Activated naive CD8-positive, alpha-beta T cell (primary cell): ENCODE measurements around the gene RBP4.

ENCODE experiments used
- H3K27ac Mint-ChIP-seq: one replicate; pipeline ENCODE4 v1.8.0; 2021; ENCODE audit warnings: mixed read lengths
- H3K27me3 Mint-ChIP-seq: one replicate; pipeline ENCODE4 v1.8.0; 2021; ENCODE audit warnings: mixed read lengths
- H3K36me3 Mint-ChIP-seq: one replicate; pipeline ENCODE4 v1.8.0; 2021; ENCODE audit warnings: mixed read lengths
- H3K4me1 Mint-ChIP-seq: one replicate; pipeline ENCODE4 v1.8.0; 2021; ENCODE audit warnings: low read depth, mixed read lengths
- H3K4me3 Mint-ChIP-seq: one replicate; pipeline ENCODE4 v1.8.0; 2021; ENCODE audit warnings: mild to moderate bottlenecking, mixed read lengths
- H3K9me3 Mint-ChIP-seq: one replicate; pipeline ENCODE4 v1.8.0; 2021; ENCODE audit warnings: low read depth, mixed read lengths

The RBP4 gene

DNA sequence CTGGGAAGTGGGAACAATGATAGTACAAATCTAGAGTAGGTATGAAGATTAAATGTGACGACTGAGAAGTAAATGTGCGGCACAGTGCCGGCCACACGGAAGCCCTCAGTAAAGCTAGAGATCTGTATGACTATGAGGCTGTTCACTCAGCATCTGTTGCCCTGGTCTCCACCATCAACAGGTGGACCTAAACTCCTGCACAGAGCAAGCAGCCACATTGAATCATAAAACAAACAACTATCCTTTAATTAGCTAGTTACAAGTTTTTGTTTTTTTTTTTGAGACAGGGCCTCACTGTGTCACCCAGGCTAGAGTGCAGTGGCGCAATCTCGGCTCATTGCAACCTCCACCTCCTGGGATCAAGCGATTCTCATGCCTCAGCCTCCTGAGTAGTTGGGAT, 16.6 kb downstream of the RBP4 start:
- Mint-ChIP-seq H3K36me3 (peaks cover 3% of the 10 kb centered on the region), H3K4me3 (no peak overlapping the region), H3K9me3 (peaks cover 8% of the 10 kb centered on the region), H3K27me3 (peaks cover 9% of the 10 kb centered on the region), H3K27ac (no peak overlapping the region), H3K4me1 (no peaks in the 10 kb centered on the region)

DNA sequence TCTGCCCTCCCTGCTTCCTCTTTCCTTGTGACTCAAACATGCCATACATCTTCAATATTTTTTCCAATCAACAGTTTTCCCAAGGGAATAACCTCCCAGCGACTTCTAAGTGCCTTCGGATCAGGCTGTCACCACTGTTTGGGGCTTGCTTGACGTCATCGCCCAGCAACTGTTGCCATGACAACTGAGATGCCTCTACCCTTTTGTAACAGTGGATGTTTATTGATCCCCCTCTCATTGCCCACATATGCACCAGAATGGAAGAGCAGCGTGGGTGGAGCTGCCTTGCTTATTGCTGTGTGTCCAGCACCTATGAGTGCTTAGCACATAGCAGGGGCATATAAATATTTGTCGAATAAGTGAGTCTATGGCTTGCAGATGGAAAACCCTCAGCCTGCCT, 20.2 kb downstream of the RBP4 start:
- Mint-ChIP-seq H3K27ac (no peak overlapping the region), H3K27me3 (peaks cover 9% of the 10 kb centered on the region), H3K4me3 (no peak overlapping the region), H3K36me3 (peaks cover 3% of the 10 kb centered on the region), H3K4me1 (no peaks in the 10 kb centered on the region), H3K9me3 (peaks cover 11% of the 10 kb centered on the region)

DNA sequence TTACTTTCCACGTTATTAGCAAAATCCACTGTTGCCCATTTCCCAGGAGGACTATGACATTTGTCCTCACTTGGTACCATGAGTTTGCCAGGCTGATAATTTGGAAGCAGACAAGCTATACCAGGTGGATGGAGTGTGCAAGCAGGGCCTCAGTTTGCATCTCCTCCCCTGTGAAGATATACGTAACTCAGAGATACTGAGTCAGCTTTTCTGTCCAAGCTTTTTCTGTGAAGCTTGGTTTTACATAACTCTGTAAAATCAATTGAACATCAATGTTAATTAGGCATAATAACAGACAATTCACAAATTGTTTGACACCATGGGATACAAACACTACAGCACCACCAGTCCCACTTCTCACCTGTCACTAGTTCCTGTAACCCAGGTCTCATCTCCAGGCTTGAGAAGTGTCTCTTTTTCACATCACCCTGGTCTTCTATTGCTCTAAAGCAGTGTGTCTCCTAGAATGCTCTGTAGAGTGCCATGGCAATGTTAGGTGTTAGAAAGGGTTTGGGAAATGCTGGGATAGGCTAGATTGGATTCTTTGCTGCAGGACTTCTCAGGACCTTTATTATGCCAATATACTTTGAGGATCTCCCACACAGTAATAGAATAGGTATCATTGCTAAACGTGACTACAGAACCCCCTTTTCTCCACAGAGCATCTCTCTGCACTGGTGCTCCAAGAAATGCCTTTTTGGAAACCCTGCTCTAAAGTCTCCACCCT, 20.9 kb downstream of the RBP4 start:
- no peak overlapping the region for H3K4me3 Mint-ChIP-seq
- H3K36me3 Mint-ChIP-seq: peaks cover 3% of the 10 kb centered on the region
- no peak overlapping the region for H3K27ac Mint-ChIP-seq

DNA sequence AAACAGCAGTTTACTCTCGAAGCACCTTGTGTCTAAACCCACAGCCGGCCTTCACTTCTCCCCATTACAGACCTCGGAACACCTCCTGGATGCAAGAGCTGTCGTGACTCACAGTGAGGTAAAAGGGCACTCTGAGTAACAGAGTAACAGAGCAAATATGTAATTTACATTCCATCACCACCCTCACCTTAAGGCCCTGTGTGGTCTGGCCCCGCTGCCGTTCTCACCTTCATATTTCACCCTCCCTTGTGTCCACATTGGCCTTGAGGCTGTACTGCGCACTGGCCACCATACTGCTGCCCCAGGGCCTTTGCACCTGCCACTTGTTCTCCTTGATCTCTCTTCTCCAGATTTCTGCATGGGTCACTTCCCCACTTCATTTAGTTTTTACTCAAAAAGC, 21.9 kb downstream of the RBP4 start:
- H3K27ac Mint-ChIP-seq: no peak overlapping the region
- peaks cover 9% of the 10 kb centered on the region for H3K27me3 Mint-ChIP-seq
- no peaks in the 10 kb centered on the region for H3K4me1 Mint-ChIP-seq
- peaks cover 3% of the 10 kb centered on the region for H3K36me3 Mint-ChIP-seq
- peaks cover 11% of the 10 kb centered on the region for H3K9me3 Mint-ChIP-seq
- no peak overlapping the region for H3K4me3 Mint-ChIP-seq

More for the DNA sequence above, 20.9 kb downstream of the RBP4 start:
- peaks cover 11% of the 10 kb centered on the region for H3K9me3 Mint-ChIP-seq
- no peaks in the 10 kb centered on the region for H3K4me1 Mint-ChIP-seq
- H3K27me3 Mint-ChIP-seq: peaks cover 9% of the 10 kb centered on the region

DNA sequence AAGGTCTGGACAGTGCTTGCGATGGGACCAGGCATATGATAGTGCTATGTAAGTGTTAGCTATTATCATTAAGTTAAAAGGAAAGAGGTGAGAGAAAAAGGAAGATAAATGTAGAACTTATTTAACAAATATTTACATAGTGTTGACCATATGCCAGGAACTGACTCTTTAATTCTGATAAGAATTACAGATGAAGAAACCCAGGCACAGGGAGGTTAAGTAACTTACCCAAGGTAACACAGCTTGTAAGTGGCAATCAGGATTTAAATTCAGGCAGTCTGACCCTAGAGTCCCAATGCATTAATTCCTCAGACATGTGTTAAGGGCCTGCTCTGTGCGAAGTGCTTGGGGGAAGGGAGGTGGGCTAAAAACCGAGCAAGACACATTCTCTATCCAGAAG, 23.5 kb downstream of the RBP4 start:
- Mint-ChIP-seq H3K27me3 (peaks cover 12% of the 10 kb centered on the region), H3K27ac (no peak overlapping the region), H3K4me3 (no peak overlapping the region), H3K9me3 (peaks cover 11% of the 10 kb centered on the region), H3K36me3 (peaks cover 3% of the 10 kb centered on the region), H3K4me1 (peaks cover 7% of the 10 kb centered on the region)

DNA sequence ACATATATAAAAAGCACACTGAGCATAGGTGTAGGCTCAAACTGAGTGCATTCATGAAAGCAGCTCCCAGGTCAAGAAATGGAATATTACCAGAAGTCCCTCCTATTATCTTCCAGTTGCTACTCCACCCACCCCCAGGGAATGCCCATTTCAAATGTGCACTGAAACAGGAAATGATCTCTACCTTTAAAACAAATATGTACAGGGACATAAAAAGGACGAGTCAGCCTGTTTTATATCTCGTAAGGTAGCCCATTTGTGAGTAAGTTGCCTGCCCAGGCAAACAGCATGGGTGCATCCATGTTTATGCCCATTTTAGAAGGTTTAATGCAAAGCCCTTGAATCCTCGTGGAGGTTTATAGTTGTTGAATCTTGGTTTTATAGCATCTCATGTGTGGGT, 24.1 kb downstream of the RBP4 start:
- peaks cover 10% of the 10 kb centered on the region for H3K4me1 Mint-ChIP-seq
- H3K36me3 Mint-ChIP-seq: peaks cover 3% of the 10 kb centered on the region
- H3K27me3 Mint-ChIP-seq: peaks cover 17% of the 10 kb centered on the region
- peaks cover 11% of the 10 kb centered on the region for H3K9me3 Mint-ChIP-seq
- no peak overlapping the region for H3K4me3 Mint-ChIP-seq
- no peak overlapping the region for H3K27ac Mint-ChIP-seq

DNA sequence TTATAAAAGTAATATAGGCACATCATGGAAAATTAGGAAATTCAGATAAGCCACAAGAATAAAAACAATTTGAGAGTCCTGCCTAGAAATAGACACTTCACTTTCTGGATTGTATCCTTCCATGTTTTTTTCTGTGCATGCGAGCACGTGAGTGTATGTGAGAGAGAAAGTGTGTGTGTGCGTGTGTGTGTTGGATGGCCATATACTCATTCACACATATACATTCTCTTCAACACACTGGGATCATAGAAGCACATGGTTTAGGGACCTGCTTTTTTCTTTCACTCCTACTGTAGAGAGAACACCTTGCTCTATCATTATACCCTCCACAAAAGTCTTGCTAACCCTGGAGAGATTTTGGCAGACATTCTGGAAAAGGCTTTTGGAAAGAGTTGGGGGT, 27.1 kb downstream of the RBP4 start:
- H3K27me3 Mint-ChIP-seq: peaks cover 24% of the 10 kb centered on the region
- peaks cover 10% of the 10 kb centered on the region for H3K4me1 Mint-ChIP-seq
- H3K27ac Mint-ChIP-seq: no peak overlapping the region
- no peaks in the 10 kb centered on the region for H3K36me3 Mint-ChIP-seq
- no peak overlapping the region for H3K4me3 Mint-ChIP-seq
- no peaks in the 10 kb centered on the region for H3K9me3 Mint-ChIP-seq

DNA sequence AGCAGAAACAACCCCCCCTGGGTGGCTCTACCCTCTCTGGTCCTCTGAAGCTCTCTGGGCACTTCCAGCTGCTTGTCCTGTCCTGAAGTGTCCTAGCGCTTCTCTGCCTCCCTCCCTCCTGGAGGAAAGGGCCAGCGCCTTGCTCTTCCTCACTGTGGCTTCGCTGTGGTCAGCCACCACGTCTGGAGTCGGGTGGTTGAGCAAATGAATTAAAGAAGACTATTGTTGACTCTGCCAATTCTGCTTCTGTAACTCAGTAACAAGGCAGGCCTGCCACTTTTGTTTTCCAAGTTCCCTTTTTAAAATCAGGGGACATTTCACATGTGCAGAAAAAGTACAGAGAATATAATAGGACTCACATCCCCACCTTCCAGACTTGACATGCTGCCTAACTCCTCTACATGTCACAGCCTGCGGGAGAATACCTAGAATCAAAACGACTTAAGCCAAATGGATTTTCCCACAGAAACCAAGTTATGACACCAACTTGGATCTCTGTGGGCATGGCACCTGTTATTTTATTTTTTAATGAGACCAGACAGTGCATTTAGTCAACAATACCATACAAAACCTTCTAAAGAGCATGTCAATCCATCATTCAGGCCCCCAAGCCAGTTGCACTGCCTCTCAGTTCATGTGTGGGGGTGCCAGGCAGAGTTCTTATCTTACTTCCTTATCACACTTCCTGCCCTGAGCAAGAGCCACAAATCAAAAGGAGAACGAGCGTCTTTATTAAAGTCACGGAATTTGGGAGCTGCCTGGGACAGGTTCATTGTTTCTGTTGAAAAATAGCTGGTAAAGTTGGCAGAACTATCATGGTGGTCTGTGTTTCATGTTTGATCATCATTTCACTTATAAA, 27.8 kb downstream of the RBP4 start:
- Mint-ChIP-seq H3K9me3 (no peaks in the 10 kb centered on the region), H3K27ac (no peak overlapping the region), H3K4me1 (peaks cover 10% of the 10 kb centered on the region), H3K4me3 (no peak overlapping the region), H3K27me3 (peaks cover 27% of the 10 kb centered on the region), H3K36me3 (no peaks in the 10 kb centered on the region)

DNA sequence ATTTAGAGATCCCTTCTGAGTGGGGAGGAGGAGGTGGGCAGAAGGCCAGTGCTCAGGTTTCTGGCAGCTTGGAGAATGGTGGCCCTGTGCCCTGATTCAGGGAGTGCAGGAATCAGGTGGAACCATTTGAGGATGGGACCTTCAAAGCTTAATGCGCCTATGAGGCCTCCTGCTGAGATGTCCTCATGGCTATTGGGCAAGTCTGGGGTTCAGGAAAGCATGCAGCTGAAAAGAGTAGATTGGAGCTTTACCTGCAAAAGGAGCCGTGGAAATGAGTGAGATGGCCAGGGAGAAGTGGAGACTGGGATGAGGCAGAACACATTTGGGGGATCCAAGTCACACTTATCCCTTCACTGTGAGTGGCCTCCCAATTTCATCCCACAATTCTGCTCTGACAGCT, 28.4 kb downstream of the RBP4 start:
- Mint-ChIP-seq H3K4me3 (no peak overlapping the region), H3K4me1 (peaks cover 11% of the 10 kb centered on the region), H3K27ac (no peak overlapping the region), H3K27me3 (peaks cover 33% of the 10 kb centered on the region), H3K36me3 (no peaks in the 10 kb centered on the region), H3K9me3 (no peaks in the 10 kb centered on the region)

DNA sequence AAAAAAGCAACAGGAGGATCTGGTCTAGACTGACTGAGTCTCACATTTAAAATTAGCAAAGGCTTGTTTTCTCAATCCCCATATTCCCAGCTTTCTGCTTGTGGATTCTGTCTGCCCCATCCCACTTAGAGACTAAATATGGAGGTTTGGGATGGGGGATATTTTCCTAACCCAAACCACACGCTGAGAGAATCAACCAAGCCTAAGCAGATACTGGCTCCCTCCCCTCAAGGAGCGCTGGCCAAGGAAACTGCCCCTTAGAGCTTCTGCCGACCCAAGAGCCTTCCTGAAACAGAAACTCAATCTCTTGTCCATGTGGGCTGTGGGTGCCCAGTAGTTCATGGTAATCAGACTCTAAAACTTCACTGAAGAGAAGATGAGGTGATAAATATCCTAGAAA, 30.7 kb downstream of the RBP4 start:
- H3K4me1 Mint-ChIP-seq: peaks cover 15% of the 10 kb centered on the region
- no peak overlapping the region for H3K27ac Mint-ChIP-seq
- peaks cover 42% of the 10 kb centered on the region for H3K27me3 Mint-ChIP-seq
- no peaks in the 10 kb centered on the region for H3K9me3 Mint-ChIP-seq
- no peaks in the 10 kb centered on the region for H3K36me3 Mint-ChIP-seq
- no peak overlapping the region for H3K4me3 Mint-ChIP-seq

DNA sequence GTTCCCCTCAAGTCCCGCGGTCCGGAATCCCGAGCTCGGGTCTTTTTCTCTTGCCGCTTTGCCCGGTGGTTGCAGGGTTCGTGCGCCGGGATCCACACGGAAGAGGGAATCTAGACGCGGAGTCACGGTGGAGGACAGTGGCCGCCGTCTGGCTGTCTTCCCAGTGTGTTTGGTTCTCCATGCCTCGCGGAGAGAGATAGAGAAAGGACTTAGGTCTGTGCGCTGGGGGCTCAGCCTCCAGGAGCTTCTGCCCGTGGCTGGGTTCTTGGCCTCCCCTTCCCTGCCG, 33.0 kb downstream of the RBP4 start:
- peaks cover 42% of the 10 kb centered on the region for H3K27me3 Mint-ChIP-seq
- no peak overlapping the region for H3K27ac Mint-ChIP-seq

DNA sequence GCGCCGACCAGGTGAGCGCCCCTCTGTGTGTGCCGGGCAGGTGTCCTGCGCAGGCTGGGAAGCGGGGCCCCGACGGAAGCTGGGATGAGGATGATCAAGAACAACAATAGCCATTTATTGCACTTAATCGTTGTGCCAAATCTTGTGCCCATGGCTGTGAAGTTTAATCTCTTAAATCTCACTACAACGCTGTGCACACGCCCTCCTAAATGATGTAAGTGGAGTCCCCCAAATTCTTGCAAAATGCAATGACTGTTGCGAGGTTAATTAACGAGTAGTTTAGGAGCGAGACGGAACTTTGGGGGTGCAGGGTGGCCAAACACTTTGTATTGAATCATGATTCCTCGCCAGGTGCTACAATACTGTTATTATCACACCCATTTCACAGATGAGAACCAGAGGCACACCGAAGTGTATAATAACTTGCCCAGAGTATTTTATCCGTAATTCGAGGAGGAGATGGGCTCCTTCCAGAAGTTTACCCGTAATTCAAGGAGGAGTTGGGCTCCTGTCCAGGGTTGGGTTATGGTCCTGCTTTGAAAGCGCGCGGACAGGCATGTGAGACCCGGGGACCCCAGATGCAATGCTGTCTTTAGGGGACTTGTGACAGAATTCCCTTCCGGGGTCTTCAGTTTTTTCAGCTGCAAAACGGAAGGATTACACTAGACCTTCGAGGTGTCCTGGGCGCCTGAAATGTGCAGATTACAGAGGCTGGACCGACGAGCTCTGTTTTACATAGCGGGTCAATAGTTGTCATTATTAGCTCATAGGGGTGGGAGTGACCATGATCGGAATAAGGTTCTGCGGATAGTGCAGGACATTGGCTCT, 33.5 kb downstream of the RBP4 start:
- Mint-ChIP-seq H3K9me3 (no peaks in the 10 kb centered on the region), H3K27ac (no peak overlapping the region), H3K4me3 (no peak overlapping the region), H3K27me3 (peaks cover 41% of the 10 kb centered on the region), H3K4me1 (peaks cover 8% of the 10 kb centered on the region), H3K36me3 (no peaks in the 10 kb centered on the region)

More for the DNA sequence above, 33.0 kb downstream of the RBP4 start:
- no peaks in the 10 kb centered on the region for H3K36me3 Mint-ChIP-seq
- no peaks in the 10 kb centered on the region for H3K9me3 Mint-ChIP-seq
- no peak overlapping the region for H3K4me3 Mint-ChIP-seq
- H3K4me1 Mint-ChIP-seq: peaks cover 9% of the 10 kb centered on the region

DNA sequence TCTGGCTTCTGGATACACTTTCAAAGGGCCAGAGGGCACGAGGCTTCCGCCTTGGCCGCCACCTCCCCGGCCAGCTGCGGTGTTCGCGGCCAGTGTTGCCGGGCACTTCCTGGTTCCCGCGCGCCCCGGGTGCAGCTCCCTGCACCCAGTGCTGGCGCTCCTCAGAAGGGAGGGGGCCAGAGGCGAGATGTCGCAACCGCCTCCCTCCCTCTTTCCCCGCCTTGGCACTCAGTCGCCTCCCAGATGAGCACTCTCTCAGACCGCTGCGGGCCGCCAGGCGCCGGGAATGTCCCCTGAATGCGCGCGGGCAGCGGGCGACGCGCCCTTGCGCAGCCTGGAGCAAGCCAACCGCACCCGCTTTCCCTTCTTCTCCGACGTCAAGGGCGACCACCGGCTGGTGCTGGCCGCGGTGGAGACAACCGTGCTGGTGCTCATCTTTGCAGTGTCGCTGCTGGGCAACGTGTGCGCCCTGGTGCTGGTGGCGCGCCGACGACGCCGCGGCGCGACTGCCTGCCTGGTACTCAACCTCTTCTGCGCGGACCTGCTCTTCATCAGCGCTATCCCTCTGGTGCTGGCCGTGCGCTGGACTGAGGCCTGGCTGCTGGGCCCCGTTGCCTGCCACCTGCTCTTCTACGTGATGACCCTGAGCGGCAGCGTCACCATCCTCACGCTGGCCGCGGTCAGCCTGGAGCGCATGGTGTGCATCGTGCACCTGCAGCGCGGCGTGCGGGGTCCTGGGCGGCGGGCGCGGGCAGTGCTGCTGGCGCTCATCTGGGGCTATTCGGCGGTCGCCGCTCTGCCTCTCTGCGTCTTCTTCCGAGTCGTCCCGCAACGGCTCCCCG, 34.4 kb downstream of the RBP4 start, which contains the start of gene FFAR4:
Gene FFAR4, plus strand, starts transcription at position 231 of the 842 bp plus-strand sequence. Its CDS starts 56 bp downstream, at position 287.
- peaks cover 5% of the 10 kb centered on the region for H3K4me1 Mint-ChIP-seq
- H3K36me3 Mint-ChIP-seq: no peaks in the 10 kb centered on the region

DNA sequence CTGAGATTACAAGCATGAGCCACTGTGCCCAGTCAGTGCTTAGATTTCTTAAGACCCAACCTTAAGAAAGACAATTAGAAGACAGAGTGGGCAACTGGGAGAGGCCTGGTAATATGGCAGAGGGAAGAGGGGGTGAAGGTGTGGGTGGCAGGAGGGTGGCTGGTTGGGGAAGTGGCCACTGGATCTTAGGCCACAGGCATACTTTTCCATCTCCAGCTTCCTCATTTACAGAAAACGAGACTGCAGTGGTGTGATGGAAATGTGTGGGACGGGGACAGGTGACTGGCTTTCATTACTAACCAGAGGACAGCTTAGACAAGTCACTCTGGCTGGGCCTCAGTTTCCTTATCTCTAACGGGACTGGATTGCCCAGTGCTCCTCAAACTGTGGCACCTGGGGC, 35.6 kb downstream of the RBP4 start:
- Mint-ChIP-seq H3K4me1 (peaks cover 5% of the 10 kb centered on the region), H3K36me3 (no peaks in the 10 kb centered on the region), H3K27ac (no peak overlapping the region), H3K4me3 (no peak overlapping the region), H3K9me3 (no peaks in the 10 kb centered on the region), H3K27me3 (peaks cover 28% of the 10 kb centered on the region)

More for the DNA sequence above, 34.4 kb downstream of the RBP4 start, which contains the start of gene FFAR4:
- Mint-ChIP-seq H3K27me3 (peaks cover 33% of the 10 kb centered on the region), H3K9me3 (no peaks in the 10 kb centered on the region), H3K27ac (no peak within 1 kb of the TSS), H3K4me3 (no peak within 1 kb of the TSS)
